Measurements from ENCODE around the gene KIAA1614.
A peak's percentile ranks its signal among the peaks of the same experiment; 100 is the strongest.

KIAA1614 gene

DNA sequence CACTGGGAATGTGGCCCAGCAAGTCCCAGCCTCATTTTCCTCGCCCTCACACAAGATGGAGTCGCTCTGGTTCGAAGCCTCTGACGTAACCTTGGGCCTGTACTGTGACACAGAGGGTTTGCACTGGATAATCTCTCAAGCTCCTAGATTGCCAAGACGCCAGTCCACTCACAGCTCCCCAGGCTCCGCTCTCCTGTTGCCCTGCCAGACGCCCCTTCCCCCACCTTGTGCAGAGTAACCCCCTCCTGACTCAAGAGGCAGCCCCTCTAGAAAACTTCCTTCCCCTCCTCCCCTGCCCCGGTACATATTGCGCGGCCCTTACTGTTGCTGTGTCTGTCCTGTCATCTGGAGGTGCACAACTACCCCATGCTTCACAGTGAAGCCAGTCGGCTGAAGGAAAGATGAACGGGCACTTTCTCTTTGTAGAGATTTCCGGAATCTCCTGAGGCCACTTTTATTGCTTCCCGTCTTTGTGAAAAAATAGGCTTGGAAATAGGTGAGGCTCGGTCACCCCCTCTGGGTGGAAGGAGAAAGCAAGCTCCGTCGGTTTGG lies 981 bp upstream of the KIAA1614 start (continued):
- TF ChIP-seq, protein P1, sequence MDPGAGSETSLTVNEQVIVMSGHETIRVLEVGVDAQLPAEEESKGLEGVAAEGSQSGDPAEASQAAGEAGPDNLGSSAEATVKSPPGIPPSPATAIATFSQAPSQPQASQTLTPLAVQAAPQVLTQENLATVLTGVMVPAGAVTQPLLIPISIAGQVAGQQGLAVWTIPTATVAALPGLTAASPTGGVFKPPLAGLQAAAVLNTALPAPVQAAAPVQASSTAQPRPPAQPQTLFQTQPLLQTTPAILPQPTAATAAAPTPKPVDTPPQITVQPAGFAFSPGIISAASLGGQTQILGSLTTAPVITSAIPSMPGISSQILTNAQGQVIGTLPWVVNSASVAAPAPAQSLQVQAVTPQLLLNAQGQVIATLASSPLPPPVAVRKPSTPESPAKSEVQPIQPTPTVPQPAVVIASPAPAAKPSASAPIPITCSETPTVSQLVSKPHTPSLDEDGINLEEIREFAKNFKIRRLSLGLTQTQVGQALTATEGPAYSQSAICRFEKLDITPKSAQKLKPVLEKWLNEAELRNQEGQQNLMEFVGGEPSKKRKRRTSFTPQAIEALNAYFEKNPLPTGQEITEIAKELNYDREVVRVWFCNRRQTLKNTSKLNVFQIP (CRISPR knock-in tag; IDR thresholded peaks at IDR 0.05; ENCODE audit: borderline replicate concordance, low read depth), result no peak
- TF ChIP-seq ZNF70 (CRISPR knock-in tag; IDR thresholded peaks at IDR 0.05), result no peak
- TF ChIP-seq, protein P2, sequence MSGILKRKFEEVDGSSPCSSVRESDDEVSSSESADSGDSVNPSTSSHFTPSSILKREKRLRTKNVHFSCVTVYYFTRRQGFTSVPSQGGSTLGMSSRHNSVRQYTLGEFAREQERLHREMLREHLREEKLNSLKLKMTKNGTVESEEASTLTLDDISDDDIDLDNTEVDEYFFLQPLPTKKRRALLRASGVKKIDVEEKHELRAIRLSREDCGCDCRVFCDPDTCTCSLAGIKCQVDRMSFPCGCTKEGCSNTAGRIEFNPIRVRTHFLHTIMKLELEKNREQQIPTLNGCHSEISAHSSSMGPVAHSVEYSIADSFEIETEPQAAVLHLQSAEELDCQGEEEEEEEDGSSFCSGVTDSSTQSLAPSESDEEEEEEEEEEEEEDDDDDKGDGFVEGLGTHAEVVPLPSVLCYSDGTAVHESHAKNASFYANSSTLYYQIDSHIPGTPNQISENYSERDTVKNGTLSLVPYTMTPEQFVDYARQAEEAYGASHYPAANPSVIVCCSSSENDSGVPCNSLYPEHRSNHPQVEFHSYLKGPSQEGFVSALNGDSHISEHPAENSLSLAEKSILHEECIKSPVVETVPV (CRISPR knock-in tag; IDR thresholded peaks at IDR 0.05), result no peak
- TF ChIP-seq ZFP30 (CRISPR knock-in tag; IDR thresholded peaks at IDR 0.05), result no peak

DNA sequence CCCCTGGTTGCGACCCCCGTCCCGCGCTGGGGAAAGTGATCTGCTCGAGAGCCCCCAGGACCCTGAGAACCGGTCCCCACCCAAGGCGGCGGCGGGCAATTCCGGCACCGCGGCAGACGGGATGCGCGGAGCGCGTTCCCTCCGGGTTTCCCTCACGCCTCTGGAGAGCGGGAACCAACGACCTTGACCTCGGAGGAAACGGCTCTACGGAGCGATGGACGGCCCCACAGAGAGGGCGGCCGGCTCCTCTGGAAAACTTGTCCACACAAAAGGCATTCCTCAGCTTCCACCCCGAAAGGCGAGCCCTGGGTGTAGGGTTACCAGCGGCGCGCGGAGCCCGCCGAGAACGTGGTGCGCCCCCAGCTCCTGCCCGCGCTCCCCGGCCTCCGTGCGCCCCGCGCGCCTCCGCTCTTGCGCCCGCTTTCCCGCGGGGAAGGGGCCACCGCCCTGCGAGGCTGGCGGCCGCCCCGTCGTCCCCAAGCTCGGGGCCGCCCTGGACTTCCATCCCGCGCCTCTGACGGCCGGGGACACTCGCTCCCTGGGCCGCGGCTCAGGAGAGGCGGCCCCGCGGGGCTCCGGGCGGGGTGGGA lies 391 bp upstream of the KIAA1614 start:
- peak; percentile 54 for ATAC-seq
- TF ChIP-seq ZNF8 (CRISPR knock-in tag; IDR thresholded peaks at IDR 0.05), result no peak
- TF ChIP-seq, protein P1 (CRISPR knock-in tag; IDR thresholded peaks at IDR 0.05; ENCODE audit: borderline replicate concordance, low read depth), result no peak

GRCh38 chr1:180915426-180915965 lies 2.8 kb downstream of the KIAA1614 start:
- ATAC-seq, result no peak
- TF ChIP-seq CREB5 (CRISPR knock-in tag; IDR thresholded peaks at IDR 0.05; ENCODE audit: low read depth) (no peak), PATZ1 (CRISPR knock-in tag; IDR thresholded peaks at IDR 0.05; ENCODE audit: borderline replicate concordance) (no peak), OSR1 (CRISPR knock-in tag; IDR thresholded peaks at IDR 0.05) (no peak), BACH2 (CRISPR knock-in tag; IDR thresholded peaks at IDR 0.05; ENCODE audit: borderline replicate concordance) (no peak), RARB (CRISPR knock-in tag; IDR thresholded peaks at IDR 0.05) (no peak), ESRRG (CRISPR knock-in tag; IDR thresholded peaks at IDR 0.05) (no peak), CSDC2 (CRISPR knock-in tag; IDR thresholded peaks at IDR 0.05) (no peak)

DNA sequence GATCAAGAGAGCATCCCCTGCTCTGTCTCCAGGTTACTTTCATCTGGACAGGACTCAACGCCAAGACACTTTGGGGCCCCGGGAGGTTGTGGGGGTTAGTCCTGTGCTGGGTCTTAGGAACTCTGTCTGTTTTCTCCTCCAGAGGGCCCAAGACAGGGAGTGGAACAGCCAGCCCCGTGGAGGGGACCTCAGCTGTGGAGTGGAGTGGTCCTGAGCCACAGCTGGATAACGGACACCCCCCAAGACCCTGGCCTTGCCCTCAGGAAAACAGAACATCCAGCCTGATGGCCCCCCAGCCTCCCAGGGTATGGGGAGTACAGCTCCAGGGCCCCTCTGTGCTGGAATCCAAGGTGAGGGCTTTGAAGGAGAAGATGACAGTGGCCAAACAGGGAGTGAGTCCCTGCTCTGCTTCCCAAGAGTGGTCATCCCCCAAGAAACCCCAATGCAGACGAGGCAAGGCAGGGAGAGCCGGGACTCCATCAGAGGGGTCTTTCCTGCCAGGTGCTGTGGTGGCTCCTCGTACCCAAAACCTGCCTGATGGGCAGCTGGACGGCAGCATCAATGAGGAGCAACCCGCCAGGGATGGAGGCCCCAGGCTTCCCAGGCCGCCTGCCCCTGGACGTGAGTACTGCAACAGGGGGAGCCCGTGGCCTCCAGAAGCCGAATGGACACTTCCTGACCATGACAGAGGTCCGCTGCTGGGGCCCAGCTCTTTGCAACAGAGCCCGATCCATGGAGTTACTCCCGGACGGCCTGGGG lies 3.5 kb downstream of the KIAA1614 start:
- ATAC-seq, result no peak
- no peak for TF ChIP-seq TCF4 (CRISPR knock-in tag; IDR thresholded peaks at IDR 0.05; ENCODE audit: borderline replicate concordance)
- TF ChIP-seq PATZ1 (CRISPR knock-in tag; IDR thresholded peaks at IDR 0.05; ENCODE audit: borderline replicate concordance), result no peak
- TF ChIP-seq CSDC2 (CRISPR knock-in tag; IDR thresholded peaks at IDR 0.05), result no peak
- TF ChIP-seq CREB5 (CRISPR knock-in tag; IDR thresholded peaks at IDR 0.05; ENCODE audit: low read depth), result no peak
- no peak for TF ChIP-seq TSHZ2 (CRISPR knock-in tag; IDR thresholded peaks at IDR 0.05)
- no peak for TF ChIP-seq TOX (CRISPR knock-in tag; IDR thresholded peaks at IDR 0.05; ENCODE audit: borderline replicate concordance)
- TF ChIP-seq ZFP3 (CRISPR knock-in tag; IDR thresholded peaks at IDR 0.05), result no peak
- no peak for TF ChIP-seq ZNF8 (CRISPR knock-in tag; IDR thresholded peaks at IDR 0.05)
- TF ChIP-seq GLIS3 (CRISPR knock-in tag; IDR thresholded peaks at IDR 0.05), result no peak
- no peak for TF ChIP-seq ARNTL (CRISPR knock-in tag; IDR thresholded peaks at IDR 0.05; ENCODE audit: borderline replicate concordance, low read depth)
- no peak for TF ChIP-seq ZNF565 (CRISPR knock-in tag; conservative IDR thresholded peaks at IDR 0.05; ENCODE audit: low read depth)

Measured in SK-N-SH treated with all-trans-retinoic acid at 6 μM for 48 hours (cell line).